ENCODE results near the gene CCDC51.

DNA sequence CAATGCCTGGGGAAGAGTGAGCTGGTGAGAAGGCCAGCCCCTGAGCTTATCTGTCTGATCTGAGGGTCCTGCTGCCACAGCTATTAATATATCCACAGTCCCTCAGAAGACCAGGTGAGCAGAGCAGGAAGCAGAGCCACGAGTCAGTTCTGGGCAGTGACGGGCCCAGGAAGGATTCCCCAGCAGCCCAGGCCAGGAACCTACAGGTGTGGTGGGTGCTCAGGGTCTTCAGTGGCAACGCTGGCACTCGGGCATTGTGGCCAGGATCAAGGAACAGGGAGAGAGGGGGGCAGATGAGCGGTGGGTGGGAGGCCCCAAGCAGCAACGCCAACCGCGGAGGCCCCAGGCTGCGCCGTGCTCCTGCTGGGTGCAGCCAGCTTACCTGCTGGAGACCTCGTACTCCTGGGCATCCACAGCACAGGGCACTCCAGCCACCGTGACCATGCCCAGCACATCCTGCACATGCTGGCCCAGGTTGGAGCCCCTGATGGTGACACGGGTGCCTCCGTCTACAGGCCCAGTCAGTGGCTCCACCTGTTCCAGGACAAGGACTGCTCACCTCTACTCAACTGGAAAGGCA lies 22.3 kb downstream of the CCDC51 start:
- TF ChIP-seq, protein P1, sequence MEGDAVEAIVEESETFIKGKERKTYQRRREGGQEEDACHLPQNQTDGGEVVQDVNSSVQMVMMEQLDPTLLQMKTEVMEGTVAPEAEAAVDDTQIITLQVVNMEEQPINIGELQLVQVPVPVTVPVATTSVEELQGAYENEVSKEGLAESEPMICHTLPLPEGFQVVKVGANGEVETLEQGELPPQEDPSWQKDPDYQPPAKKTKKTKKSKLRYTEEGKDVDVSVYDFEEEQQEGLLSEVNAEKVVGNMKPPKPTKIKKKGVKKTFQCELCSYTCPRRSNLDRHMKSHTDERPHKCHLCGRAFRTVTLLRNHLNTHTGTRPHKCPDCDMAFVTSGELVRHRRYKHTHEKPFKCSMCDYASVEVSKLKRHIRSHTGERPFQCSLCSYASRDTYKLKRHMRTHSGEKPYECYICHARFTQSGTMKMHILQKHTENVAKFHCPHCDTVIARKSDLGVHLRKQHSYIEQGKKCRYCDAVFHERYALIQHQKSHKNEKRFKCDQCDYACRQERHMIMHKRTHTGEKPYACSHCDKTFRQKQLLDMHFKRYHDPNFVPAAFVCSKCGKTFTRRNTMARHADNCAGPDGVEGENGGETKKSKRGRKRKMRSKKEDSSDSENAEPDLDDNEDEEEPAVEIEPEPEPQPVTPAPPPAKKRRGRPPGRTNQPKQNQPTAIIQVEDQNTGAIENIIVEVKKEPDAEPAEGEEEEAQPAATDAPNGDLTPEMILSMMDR (IDR thresholded peaks at IDR 0.05): no peak
- TF ChIP-seq POLR2AphosphoS5 (IDR thresholded peaks at IDR 0.05) (no peak), POLR2A (IDR thresholded peaks at IDR 0.05) (no peak)

Data from suprapubic skin (tissue), 4 donors.